Activated CD8-positive, alpha-beta memory T cell treated with anti-CD3 and anti-CD28 coated beads, Interleukin-2, amount 50 U/mL, for 1 hour (primary cell): ENCODE measurements around the gene TOX2.

ENCODE experiments used
- DNase-seq: peaks from one replicate; pipeline ENCODE4 v3.0.0-alpha.2; 2020; ENCODE audit errors: extremely low read depth

The TOX2 gene

DNA sequence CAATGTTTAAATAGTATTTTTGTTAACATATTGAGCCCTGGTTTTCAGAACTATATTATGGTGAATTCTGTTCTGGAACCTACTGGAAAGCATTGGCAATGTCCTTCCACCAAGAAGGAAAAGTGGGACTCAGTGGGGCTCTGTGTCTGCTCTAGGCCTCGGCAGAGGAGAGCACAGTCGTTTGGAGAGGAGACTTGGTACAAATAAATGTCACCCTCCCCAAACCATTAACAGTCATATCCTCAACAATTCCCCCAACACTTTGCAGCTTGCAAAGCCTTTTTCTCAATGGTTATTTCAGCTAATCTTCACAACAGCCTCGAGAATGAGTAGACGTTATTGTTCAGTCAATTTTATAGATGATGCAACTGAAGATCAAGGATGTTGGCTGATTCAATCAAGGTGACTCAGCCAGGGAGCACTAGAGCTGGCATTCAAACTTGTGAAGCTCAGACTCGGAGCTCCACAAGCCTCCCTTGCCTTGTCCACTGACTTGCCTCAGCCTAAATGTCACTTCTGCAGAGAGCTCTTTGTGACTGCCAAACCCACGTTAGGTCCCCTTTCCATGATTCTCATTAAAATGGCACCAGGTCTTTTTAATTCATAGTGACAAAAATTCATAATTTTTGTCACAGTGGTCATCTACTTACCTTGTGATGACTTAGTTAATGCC, 60.6 kb downstream of the TOX2 start:
- DNase-seq: no peak

GRCh38 chr20:43976547-43976946, 61.9 kb downstream of the TOX2 start:
- no peak for DNase-seq

GRCh38 chr20:43977252-43977651, 62.6 kb downstream of the TOX2 start:
- DNase-seq: no peak

DNA sequence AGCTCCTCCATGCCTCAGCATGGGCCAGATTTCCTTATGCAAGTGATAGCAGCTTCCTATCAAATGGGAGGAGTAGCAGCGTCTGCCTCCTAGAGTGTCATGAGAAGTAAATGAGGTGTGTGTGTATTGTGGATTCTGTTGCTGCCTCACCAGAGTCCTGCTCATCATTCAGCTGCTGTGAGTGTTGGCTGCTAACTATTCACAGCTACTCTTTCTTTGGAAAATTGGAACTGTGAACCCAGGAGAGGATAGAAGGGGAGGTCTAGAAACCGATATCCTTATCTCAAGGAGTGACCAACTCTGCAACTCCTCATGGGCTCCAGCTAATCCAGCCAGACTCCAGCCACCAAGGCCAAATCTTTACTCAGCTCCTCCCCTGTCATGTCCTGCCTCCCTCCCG, 63.3 kb downstream of the TOX2 start:
- DNase-seq: no peak

- DNase-seq: no peak
These were observed 65.0 kb downstream of the TOX2 start for GRCh38 chr20:43979576-43980105.

DNA sequence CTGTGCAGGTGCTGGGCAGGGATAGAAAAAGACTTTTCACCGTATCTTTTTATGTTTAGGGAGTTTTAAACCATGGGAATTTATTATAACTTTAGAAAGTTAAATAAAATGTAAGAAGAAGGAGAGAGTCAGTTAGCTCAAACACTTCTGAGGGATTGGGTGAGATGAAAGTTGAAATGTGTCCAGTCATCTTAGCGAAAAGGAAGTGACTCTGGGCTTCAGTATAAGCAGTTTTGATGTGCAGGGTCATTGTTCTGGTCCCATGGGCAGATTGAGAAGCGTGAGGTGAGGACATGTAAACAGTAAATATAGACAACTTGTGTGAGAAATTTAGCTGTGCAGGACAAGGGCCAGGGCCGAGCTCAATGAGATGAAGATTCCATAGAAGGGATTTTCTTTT, 66.9 kb downstream of the TOX2 start:
- DNase-seq: no peak

DNA sequence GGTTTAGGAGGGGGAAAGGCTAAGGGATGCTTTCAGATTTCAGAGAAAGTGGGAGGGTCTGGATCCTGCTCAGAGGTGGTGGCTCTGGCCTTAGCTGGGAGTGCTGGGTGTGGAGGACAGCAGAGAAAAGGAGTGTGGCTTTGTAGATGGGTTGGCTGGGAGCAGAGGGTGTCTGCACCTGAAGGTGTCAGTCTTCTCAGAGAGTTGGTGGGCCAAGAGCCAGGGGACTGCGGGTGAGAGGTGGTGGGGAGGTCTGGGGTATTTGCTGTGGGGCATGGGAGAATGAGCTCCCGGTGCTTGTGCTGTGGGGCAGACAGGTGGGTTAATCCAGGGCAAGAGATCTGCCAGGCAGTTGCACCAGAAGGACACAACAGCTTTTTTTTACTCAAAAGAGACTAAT, 67.4 kb downstream of the TOX2 start:
- no peak for DNase-seq

DNA sequence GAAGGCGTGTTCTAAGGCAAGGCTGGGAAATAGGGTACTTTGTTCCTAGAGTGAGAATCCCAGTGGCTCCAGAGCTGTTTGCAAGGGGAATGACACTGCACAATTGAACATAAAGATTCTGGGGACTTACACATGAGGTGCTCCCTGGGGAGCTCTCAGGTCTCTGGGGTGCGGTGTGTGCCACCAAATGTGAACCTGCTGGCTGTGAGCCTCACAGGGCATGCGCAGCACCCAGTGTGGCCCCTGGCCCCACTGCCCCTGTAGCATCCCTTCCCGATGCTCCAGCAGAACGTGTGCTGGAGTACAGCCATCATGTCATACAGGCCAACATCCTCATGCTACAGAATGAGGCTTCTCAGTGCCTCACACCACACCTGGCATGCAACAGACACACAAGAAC, 68.2 kb downstream of the TOX2 start:
- no peak for DNase-seq

DNA sequence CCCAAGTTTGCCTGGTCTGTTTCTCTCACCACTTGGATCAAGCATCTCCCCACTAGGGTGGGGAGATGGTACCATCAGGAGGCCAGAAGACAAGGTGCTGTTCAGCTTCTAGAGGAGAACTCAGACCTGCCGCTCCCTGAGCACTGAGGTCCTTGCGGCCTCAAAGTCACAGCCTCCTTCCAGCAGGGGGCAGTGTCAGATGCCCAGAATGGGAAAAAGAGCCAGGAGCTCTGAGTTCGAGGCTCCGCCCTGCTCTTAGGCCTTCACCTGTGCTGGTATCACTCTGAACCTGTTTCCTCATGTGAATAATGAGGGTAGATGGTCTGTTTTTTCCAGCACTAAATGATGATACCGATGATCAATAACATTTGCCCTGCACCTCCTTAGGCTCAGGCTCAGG, 68.7 kb downstream of the TOX2 start:
- DNase-seq: no peak

DNA sequence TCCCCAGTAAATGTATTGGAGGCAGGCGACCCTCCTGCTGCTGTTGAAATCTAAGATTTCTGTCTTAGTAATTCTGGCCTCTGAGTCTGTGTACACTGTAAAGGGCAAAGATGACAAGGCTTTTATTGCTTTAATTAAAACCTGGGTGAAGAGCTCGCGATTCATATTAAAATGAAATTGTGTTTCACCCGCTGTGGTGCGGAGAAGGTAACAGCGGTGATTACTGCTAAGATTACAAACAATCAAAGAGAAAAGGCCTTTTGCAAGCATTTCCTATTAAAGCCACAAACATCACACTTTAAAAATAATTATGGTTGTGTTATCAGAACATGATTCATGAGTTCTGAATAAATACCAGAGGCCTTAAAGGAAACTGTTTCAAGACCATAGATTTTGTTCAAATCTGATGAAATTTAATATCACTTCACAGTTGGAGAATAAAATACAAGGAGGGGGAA, 69.3 kb downstream of the TOX2 start:
- no peak for DNase-seq

GRCh38 chr20:43984587-43984986, 69.9 kb downstream of the TOX2 start:
- no peak for DNase-seq

GRCh38 chr20:43985121-43985520, 70.5 kb downstream of the TOX2 start:
- DNase-seq: no peak

- no peak for DNase-seq
These were observed 71.1 kb downstream of the TOX2 start for GRCh38 chr20:43985608-43986316.

DNA sequence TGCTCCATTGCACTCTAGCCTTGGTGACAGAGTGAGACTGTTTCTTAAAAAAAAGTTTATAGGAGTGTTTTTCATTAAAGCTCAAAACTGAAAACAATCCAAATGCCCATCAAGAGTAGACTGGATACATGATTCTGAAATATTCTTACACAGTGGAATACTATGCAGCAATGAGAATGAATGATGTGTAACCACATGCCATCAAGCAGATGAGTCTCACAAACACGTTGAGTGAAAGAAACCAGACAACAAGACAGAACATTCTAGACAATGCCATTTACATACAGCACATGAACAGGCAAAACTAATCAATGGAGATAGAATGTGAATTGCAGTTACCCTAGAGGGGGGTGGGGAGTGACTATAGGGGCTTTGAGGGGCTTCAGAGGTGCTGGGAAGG, 72.4 kb downstream of the TOX2 start:
- no peak for DNase-seq

DNA sequence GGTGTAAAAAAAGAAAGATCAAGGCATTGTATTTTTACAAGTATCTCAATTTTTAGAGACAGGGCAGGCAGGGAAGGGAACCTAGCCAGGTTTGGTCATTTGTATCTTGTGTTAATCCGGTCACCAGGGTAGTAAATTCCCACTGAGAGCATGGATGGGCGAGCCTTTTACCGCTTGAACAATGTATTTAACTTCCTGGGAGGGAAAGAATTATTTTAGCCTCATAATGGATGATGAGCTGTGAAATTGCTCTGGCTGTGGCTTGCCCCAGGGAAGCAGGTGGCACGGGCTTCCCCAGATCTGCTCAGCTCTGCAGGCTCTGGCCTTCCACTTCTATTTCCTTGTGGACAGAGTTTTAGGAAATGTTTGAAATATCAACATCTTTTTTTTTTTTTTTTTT, 72.9 kb downstream of the TOX2 start:
- DNase-seq: no peak

GRCh38 chr20:43988451-43988850, 73.8 kb downstream of the TOX2 start:
- no peak for DNase-seq

GRCh38 chr20:43988867-43989266, 74.2 kb downstream of the TOX2 start:
- DNase-seq: no peak

GRCh38 chr20:43991261-43991660, 76.6 kb downstream of the TOX2 start:
- DNase-seq: no peak

GRCh38 chr20:43991982-43992381, 77.3 kb downstream of the TOX2 start:
- no peak for DNase-seq

GRCh38 chr20:43992885-43993284, 78.2 kb downstream of the TOX2 start:
- DNase-seq: no peak

DNA sequence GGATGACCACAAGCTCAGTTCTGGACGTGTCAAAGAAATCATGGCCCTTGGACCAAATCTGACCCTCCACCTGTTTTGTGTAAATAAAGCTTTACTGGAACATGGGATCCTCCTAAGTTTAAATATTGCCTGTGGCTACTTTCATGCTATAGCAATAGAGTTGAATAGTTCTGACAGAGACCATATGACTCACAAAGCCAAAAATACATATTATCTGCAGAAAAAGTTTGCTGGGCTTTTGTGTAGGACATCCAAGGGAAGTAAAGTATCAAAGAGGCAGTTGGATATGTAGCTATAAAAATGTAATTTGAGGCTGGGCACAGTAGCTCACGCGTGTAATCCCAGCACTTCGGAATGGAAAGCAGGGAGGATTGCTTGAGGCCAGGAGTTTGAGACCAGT, 78.9 kb downstream of the TOX2 start:
- no peak for DNase-seq

GRCh38 chr20:43994486-43995100, 79.9 kb downstream of the TOX2 start:
- no peak for DNase-seq

- no peak for DNase-seq
These were observed 81.0 kb downstream of the TOX2 start for GRCh38 chr20:43995645-43996044.
